H1 (cell line): ENCODE measurements around the gene KRTAP4-5. TPM values are rescaled to one million over a fixed set of nuclear protein-coding genes. Genes with fewer than 3 reads are reported as not detected.

Experiments
- CTCF ChIA-PET: fragments of 300-600 bp; sonication (Branson Sonifier 250); formaldehyde crosslinking; loops from one replicate; lab custom pipeline; 2021; ENCODE audit not compliant: partially characterized antibody; lab: Charles Lee
- POLR2A ChIA-PET: fragments of 300-600 bp; sonication (Branson Sonifier 250); formaldehyde crosslinking; loops from one replicate; lab custom pipeline; 2021; ENCODE audit warnings: inconsistent platforms; ENCODE audit not compliant: partially characterized antibody; lab: Charles Lee
- DNase-seq, 2 experiments: peaks; one replicate each; pipeline versions ENCODE4 v3.0.0 to v3.0.0-alpha.2; 2010 to 2022; ENCODE audit warnings: low spot score in 2 of 2, low read depth in 1 of 2, mixed read lengths in 1 of 2
- FAIRE-seq: peaks from 2 replicates; lab custom pipeline; 2011; peaks lifted over from hg19 to GRCh38; lab: Jason Lieb, UNC
- H2AFZ ChIP-seq: 2 replicates; pipeline ENCODE4 v1.8.1; 2012; ENCODE audit warnings: low read length, inconsistent platforms
- H2AK5ac ChIP-seq: 2 replicates; pipeline ENCODE4 v1.6.1; 2013; ENCODE audit warnings: low read depth, low read length
- H2BK120ac ChIP-seq: replicated peaks from 2 replicates; pipeline ENCODE3; 2013; ENCODE audit warnings: low read depth, low read length, inconsistent platforms
- H2BK12ac ChIP-seq: 2 replicates; pipeline ENCODE4 v1.6.1; 2013; ENCODE audit warnings: low read depth, low read length
- H2BK15ac ChIP-seq: 2 replicates; pipeline ENCODE4 v1.6.1; 2013; ENCODE audit warnings: low read length
- H2BK20ac ChIP-seq: 2 replicates; pipeline ENCODE4 v1.6.1; 2013; ENCODE audit warnings: low read length
- H2BK5ac ChIP-seq: 2 replicates; pipeline ENCODE4 v1.6.1; 2013; ENCODE audit warnings: low read depth, low read length
- H3K14ac ChIP-seq: 2 replicates; pipeline ENCODE4 v1.6.1; 2013; ENCODE audit warnings: inconsistent platforms; ENCODE audit not compliant: insufficient read length
- H3K18ac ChIP-seq: 2 replicates; pipeline ENCODE4 v1.6.1; 2013; ENCODE audit warnings: low read length; ENCODE audit errors: extremely low read depth
- H3K23ac ChIP-seq: 2 replicates; pipeline ENCODE4 v1.6.1; 2013; ENCODE audit warnings: inconsistent platforms; ENCODE audit not compliant: insufficient read length
- H3K23me2 ChIP-seq: 2 replicates; pipeline ENCODE4 v1.6.1; 2013; ENCODE audit warnings: low read depth, low read length
- H3K27ac ChIP-seq: 2 replicates; pipeline ENCODE4 v1.6.1; 2011; ENCODE audit warnings: low read depth, low read length, inconsistent platforms
- H3K27me3 ChIP-seq, 4 experiments: replicated peaks in 1 of 4; 1 replicate in 1 of 4; 2 replicates in 3 of 4; pipeline versions ENCODE4 v1.6.1 to v1.8.1; 2011 to 2013; ENCODE audit warnings: low read length in 3 of 4, mild to moderate bottlenecking in 3 of 4, inconsistent platforms in 2 of 4, mixed read lengths in 2 of 4, moderate library complexity in 1 of 4; ENCODE audit not compliant: control insufficient read depth in 3 of 4, insufficient read depth in 3 of 4; ENCODE audit errors: extremely low read depth in 1 of 4
- H3K36me3 ChIP-seq, 4 experiments: 2 replicates each; pipeline versions ENCODE4 v1.6.1 to v1.8.1; 2011 to 2013; ENCODE audit warnings: mild to moderate bottlenecking in 4 of 4, low read length in 3 of 4, moderate library complexity in 2 of 4, control low read depth in 1 of 4, inconsistent platforms in 1 of 4; ENCODE audit not compliant: insufficient read depth in 4 of 4, control insufficient read depth in 2 of 4
- H3K4ac ChIP-seq: replicated peaks from 2 replicates; pipeline ENCODE3; 2013; ENCODE audit warnings: low read length, low read depth, mixed read lengths, inconsistent platforms; ENCODE audit not compliant: insufficient read length
- H3K4me1 ChIP-seq, 4 experiments: replicated peaks in 1 of 4; 1 replicate in 1 of 4; 2 replicates in 3 of 4; pipeline versions ENCODE4 v1.6.1 to v1.8.1; 2011 to 2013; ENCODE audit warnings: low read length in 3 of 4, inconsistent platforms in 2 of 4, mixed read lengths in 1 of 4; ENCODE audit not compliant: insufficient read depth in 4 of 4, control insufficient read depth in 3 of 4
- H3K4me2 ChIP-seq, 2 experiments: 2 replicates each; pipeline versions ENCODE4 v1.6.1 to v1.8.1; 2011 to 2013; ENCODE audit warnings: low read depth in 2 of 2, low read length in 2 of 2, control low read depth in 1 of 2, inconsistent platforms in 1 of 2, mild to moderate bottlenecking in 1 of 2; ENCODE audit not compliant: insufficient read depth in 1 of 2
- H3K4me3 ChIP-seq, 4 experiments: fragments of 200-600, 300-600 bp in 1 of 4; sonication (generic), shearing (Covaris generic), sonication (Bioruptor Twin) in 1 of 4; 2 replicates each; pipeline versions ENCODE4 v1.5.1 to v1.8.1; 2011 to 2016; ENCODE audit warnings: low read length in 4 of 4, low read depth in 3 of 4, control low read depth in 2 of 4, inconsistent platforms in 2 of 4, mild to moderate bottlenecking in 2 of 4, mixed read lengths in 1 of 4, moderate library complexity in 1 of 4; ENCODE audit not compliant: insufficient read depth in 2 of 4; ENCODE audit errors: extremely low read depth in 1 of 4
- H3K56ac ChIP-seq: replicated peaks from 2 replicates; pipeline ENCODE3; 2013; ENCODE audit warnings: low read depth, mild to moderate bottlenecking, mixed read lengths, low read length, inconsistent platforms; ENCODE audit not compliant: insufficient read length
- H3K79me1 ChIP-seq: 2 replicates; pipeline ENCODE4 v1.6.1; 2013; ENCODE audit warnings: low read depth, low read length, control low read depth
- H3K79me2 ChIP-seq, 2 experiments: 2 replicates each; pipeline versions ENCODE4 v1.6.1 to v1.8.1; 2012 to 2013; ENCODE audit warnings: low read length in 2 of 2, mild to moderate bottlenecking in 2 of 2, inconsistent platforms in 1 of 2; ENCODE audit not compliant: insufficient read depth in 2 of 2, control insufficient read depth in 1 of 2
- H3K9ac ChIP-seq, 4 experiments: replicated peaks in 1 of 4; 1 replicate in 1 of 4; 2 replicates in 3 of 4; pipeline versions ENCODE4 v1.6.1 to v1.8.1; 2011 to 2013; ENCODE audit warnings: low read depth in 3 of 4, low read length in 3 of 4, control low read depth in 2 of 4, mild to moderate bottlenecking in 2 of 4, moderate library complexity in 2 of 4, inconsistent platforms in 1 of 4; ENCODE audit errors: extremely low read depth in 1 of 4
- H3K9me3 ChIP-seq, 2 experiments: 2 replicates each; pipeline versions ENCODE4 v1.6.1 to v1.8.1; 2012 to 2013; ENCODE audit warnings: mild to moderate bottlenecking in 2 of 2, moderate library complexity in 2 of 2, control low read depth in 1 of 2, inconsistent platforms in 1 of 2, low read depth in 1 of 2, low read length in 1 of 2, mixed read lengths in 1 of 2; ENCODE audit not compliant: insufficient read depth in 2 of 2
- H4K20me1 ChIP-seq, 2 experiments: replicated peaks in 1 of 2; 2 replicates each; pipeline versions ENCODE3 to v1.8.1; 2011 to 2013; ENCODE audit warnings: inconsistent platforms in 2 of 2, low read length in 2 of 2, mild to moderate bottlenecking in 1 of 2; ENCODE audit not compliant: insufficient read depth in 2 of 2, control insufficient read depth in 1 of 2
- H4K5ac ChIP-seq: 2 replicates; pipeline ENCODE4 v1.6.1; 2013; ENCODE audit warnings: low read length, low read depth, mixed read lengths, inconsistent platforms; ENCODE audit not compliant: insufficient read length
- H4K8ac ChIP-seq: 2 replicates; pipeline ENCODE4 v1.8.0; 2013; ENCODE audit warnings: mild to moderate bottlenecking, moderate library complexity, low read length, inconsistent platforms; ENCODE audit not compliant: insufficient read depth; ENCODE audit errors: extremely low read depth
- H4K91ac ChIP-seq: replicated peaks from 2 replicates; pipeline ENCODE3; 2013; ENCODE audit warnings: low read length, mixed read lengths, inconsistent platforms; ENCODE audit not compliant: insufficient read length
- WGBS, 2 experiments: shearing (Covaris generic) in 1 of 2; methylation state at CpG; one replicate each; pipeline versions ENCODE4 v1.1.6 to v1.1.7; 2013 to 2015; ENCODE audit warnings: low lambda C conversion rate in 2 of 2, mixed read lengths in 2 of 2, inconsistent platforms in 1 of 2, low coverage in 1 of 2, missing lambda C conversion rate in 1 of 2; ENCODE audit not compliant: insufficient replicate concordance in 2 of 2, insufficient coverage in 1 of 2, insufficient read length in 1 of 2; ENCODE audit errors: extremely low coverage in 1 of 2, missing lambda C conversion rate in 1 of 2; 5-methylcytosine and 5-hydroxymethylcytosine counted together
- polyA plus RNA-seq, 7 experiments: library from polyadenylated mRNA; depleted of rRNA in 3 of 7; stranded (reverse) in 5 of 7; unstranded in 2 of 7; fragments of >200 nt in 5 of 7; fragments of 200-250 nt in 2 of 7; gene quantifications; 1 replicate in 5 of 7; 2 replicates in 1 of 7; 4 replicates in 1 of 7; pipeline versions ENCODE4 v1.2.1 to v1.2.3, GENCODE V29; 2011 to 2013; ENCODE audit warnings: missing spikeins in 2 of 7, mixed read lengths in 2 of 7
- total RNA-seq: library from RNA; stranded (reverse); fragmentation: NEBNext Ultra II Directional; extraction: Animal tissue kit (Norgen Biotek cat#: 25700); gene quantifications from 2 replicates; pipeline ENCODE4 v1.2.1, GENCODE V29; 2021

The KRTAP4-5 gene
- total and polyA plus RNA-seq, 2 of the 8 experiments (the other 6 are each of a cell fraction or from before 2014, with no cell fraction given), result not detected

- H3K23ac ChIP-seq, result no peak within 1 kb of the TSS
- no peak within 1 kb of the TSS for H2BK20ac ChIP-seq
- H3K4me1 ChIP-seq, result no peaks in the 10 kb centered on the region; a peak in 2 of 7 replicates
- no peak within 1 kb of the TSS for H4K8ac ChIP-seq
- H3K27me3 ChIP-seq, result no peaks in the 10 kb centered on the region
- ChIA-PET POLR2A (no interaction called here), CTCF (interaction anchor here (0.8 kb wide), 1 partner anchor 181 kb away, joined by 3 read pairs; no protein-coding TSS in a partner anchor)
- no peak within 1 kb of the TSS for H2BK15ac ChIP-seq
- no peak within 1 kb of the TSS for H4K91ac ChIP-seq
- H3K4ac ChIP-seq, result no peak within 1 kb of the TSS
- no peaks in the 10 kb centered on the region for H3K79me2 ChIP-seq
- H4K5ac ChIP-seq, result no peak within 1 kb of the TSS
- H2AFZ ChIP-seq, result no peak within 1 kb of the TSS
- no peak within 1 kb of the TSS for H3K56ac ChIP-seq
- DNase-seq (no peak), FAIRE-seq (no peak)
- H3K36me3 ChIP-seq, result no peaks in the 10 kb centered on the region
- no peak within 1 kb of the TSS for H3K27ac ChIP-seq
- WGBS, 2 experiments, result 69% methylated on average over 8 of the region's 9 CpGs; no CpG with 5 or more reads in 1 of the 2 experiments
- no peak within 1 kb of the TSS for H3K4me2 ChIP-seq
- H3K4me3 ChIP-seq, result no peak within 1 kb of the TSS
- no peak within 1 kb of the TSS for H2AK5ac ChIP-seq
- no peaks in the 10 kb centered on the region for H4K20me1 ChIP-seq
- H3K23me2 ChIP-seq, result no peaks in the 10 kb centered on the region; the same call in 1 of the 2 replicates
- no peak within 1 kb of the TSS for H2BK5ac ChIP-seq
- H3K18ac ChIP-seq, result no peak within 1 kb of the TSS
- no peak within 1 kb of the TSS for H3K9ac ChIP-seq
- no peak within 1 kb of the TSS for H3K14ac ChIP-seq
- H3K9me3 ChIP-seq, result no peaks in the 10 kb centered on the region
- H2BK12ac ChIP-seq, result no peak within 1 kb of the TSS
- no peak within 1 kb of the TSS for H2BK120ac ChIP-seq
- H3K79me1 ChIP-seq, result no peaks in the 10 kb centered on the region
Observed at GRCh38 chr17:41184480-41184961, 34.9 kb upstream of the KRTAP4-5 start, which contains the start of gene KRTAP4-1. Gene KRTAP4-1, minus strand, starts transcription at chr17:41184911. Its CDS starts 57 bp downstream, at chr17:41184854.
